ENCODE results near the gene TTC8. TPM values are rescaled to one million over a fixed set of nuclear protein-coding genes. Genes with fewer than 3 reads are reported as not detected.

Gene TTC8
- total and polyA plus RNA-seq, 4 donors = 7.3 to 11.7 (median 10.4) TPM

DNA sequence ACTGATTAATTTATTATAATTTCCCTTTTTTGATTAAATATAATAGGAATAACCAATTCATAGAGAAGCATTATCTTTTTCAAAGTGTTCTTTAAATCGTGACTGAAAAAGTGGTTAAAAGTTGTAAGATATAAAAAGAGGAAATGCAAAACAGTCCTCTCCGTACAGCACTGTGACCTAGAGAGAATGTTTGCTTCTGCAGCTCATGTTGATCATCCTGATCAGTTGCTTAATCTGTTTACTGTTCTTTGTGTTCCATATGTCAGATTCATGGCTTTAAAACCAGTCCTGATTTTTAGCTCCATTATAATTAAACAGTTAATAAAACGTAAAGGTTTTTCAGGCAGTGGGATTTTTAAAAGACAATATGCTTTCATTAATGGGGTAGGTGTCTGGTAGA lies 4.7 kb downstream of the TTC8 start (continued):
- TF ChIP-seq, protein P1, sequence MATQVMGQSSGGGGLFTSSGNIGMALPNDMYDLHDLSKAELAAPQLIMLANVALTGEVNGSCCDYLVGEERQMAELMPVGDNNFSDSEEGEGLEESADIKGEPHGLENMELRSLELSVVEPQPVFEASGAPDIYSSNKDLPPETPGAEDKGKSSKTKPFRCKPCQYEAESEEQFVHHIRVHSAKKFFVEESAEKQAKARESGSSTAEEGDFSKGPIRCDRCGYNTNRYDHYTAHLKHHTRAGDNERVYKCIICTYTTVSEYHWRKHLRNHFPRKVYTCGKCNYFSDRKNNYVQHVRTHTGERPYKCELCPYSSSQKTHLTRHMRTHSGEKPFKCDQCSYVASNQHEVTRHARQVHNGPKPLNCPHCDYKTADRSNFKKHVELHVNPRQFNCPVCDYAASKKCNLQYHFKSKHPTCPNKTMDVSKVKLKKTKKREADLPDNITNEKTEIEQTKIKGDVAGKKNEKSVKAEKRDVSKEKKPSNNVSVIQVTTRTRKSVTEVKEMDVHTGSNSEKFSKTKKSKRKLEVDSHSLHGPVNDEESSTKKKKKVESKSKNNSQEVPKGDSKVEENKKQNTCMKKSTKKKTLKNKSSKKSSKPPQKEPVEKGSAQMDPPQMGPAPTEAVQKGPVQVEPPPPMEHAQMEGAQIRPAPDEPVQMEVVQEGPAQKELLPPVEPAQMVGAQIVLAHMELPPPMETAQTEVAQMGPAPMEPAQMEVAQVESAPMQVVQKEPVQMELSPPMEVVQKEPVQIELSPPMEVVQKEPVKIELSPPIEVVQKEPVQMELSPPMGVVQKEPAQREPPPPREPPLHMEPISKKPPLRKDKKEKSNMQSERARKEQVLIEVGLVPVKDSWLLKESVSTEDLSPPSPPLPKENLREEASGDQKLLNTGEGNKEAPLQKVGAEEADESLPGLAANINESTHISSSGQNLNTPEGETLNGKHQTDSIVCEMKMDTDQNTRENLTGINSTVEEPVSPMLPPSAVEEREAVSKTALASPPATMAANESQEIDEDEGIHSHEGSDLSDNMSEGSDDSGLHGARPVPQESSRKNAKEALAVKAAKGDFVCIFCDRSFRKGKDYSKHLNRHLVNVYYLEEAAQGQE (IDR thresholded peaks at IDR 0.05) = no peak
- TF ChIP-seq ATF3 (IDR thresholded peaks at IDR 0.05) (no peak), NR2F2 (IDR thresholded peaks at IDR 0.05) (no peak), HNF4A (conservative IDR thresholded peaks at IDR 0.05) (peak; percentile 30 to 50)
- TF ChIP-seq, protein P2, sequence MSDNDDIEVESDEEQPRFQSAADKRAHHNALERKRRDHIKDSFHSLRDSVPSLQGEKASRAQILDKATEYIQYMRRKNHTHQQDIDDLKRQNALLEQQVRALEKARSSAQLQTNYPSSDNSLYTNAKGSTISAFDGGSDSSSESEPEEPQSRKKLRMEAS (IDR thresholded peaks at IDR 0.05) = peak; percentile 28

DNA sequence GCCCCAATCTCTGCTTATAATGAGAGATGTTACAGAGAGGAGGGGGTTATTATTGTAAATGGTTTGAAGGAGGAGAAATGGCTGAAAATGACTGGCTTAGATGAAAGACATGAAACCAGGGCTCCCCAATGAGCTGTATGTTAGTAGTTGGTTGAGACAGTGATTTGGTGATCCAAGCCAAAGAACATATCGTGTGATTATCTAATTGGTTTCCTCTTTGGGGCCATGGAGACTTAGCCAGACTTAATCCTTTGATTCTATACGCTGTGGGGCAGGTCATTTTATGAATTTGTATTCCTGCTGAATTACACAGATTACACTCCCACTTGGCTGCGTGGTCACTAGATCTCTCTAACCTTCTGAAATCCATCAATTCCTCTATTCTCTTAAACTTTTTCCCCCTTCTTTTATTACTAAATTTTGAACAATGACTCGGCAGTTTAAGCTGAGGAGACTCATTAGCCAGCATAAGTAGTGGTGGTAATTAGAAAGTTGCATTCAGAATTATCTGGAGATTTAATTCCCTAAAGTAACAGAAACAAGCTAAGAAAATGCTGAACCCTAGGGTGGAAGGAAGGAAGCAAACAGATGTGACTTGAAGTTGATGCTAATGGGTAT lies 5.3 kb downstream of the TTC8 start:
- no peaks in the 10 kb centered on the region for H3K27me3 ChIP-seq (ENCODE audit: control insufficient read depth in 4 of 4, insufficient read depth in 4 of 4, low read length in 3 of 4)
- H3K27ac ChIP-seq (ENCODE audit: low read depth in 1 of 2, low read length in 2 of 2) = peak overlapping the region; percentile 73 to 89
- DNase-seq (ENCODE audit: low spot score) = no peak
- H3K36me3 ChIP-seq (ENCODE audit: control insufficient read depth in 4 of 4, insufficient read depth in 3 of 4, low read depth in 1 of 4, low read length in 3 of 4) = no peaks in the 10 kb centered on the region
- H3K9ac ChIP-seq (ENCODE audit: low read depth in 1 of 2, low read length in 2 of 2) = peak overlapping the region in 1 of 2 donors; percentile 89
- TF ChIP-seq RAD21 (IDR thresholded peaks at IDR 0.05) (no peak), YY1 (IDR thresholded peaks at IDR 0.05) (peak; percentile 2)
- peak overlapping the region in 1 of 3 donors; percentile 12 for H3K4me3 ChIP-seq (ENCODE audit: low read depth in 1 of 3, low read length in 3 of 3)
- peaks cover 4 to 33% (median 27%) of the 10 kb centered on the region in 4 donors for H3K4me1 ChIP-seq (ENCODE audit: control insufficient read depth in 4 of 4, insufficient read depth in 4 of 4, low read length in 3 of 4)
- WGBS = 71% methylated on average over 4 of the region's 4 CpGs
- no peaks in the 10 kb centered on the region for H3K9me3 ChIP-seq (ENCODE audit: control insufficient read depth in 4 of 4, low read length in 3 of 4)

DNA sequence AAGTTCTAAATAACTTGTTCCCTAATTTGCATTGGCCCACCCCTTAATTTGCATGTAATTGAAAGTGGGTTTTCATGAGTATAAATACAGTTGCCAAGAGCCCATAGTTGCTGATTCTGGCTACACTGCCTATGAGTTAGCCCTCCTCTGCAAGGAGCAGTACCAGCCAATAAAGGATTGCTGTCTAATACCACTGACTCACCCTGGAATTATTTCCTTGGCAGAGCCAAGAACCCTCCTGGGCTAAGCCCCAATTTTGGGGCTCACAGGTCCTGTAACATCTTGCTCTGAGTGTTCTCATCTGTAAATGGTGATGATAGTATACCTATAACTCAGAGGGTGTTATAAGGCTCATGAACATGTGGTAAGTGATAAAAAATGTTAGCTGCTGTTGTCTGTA lies 6.8 kb downstream of the TTC8 start:
- H3K36me3 ChIP-seq (ENCODE audit: control insufficient read depth in 4 of 4, insufficient read depth in 3 of 4, low read depth in 1 of 4, low read length in 3 of 4) = no peaks in the 10 kb centered on the region
- no peak for DNase-seq (ENCODE audit: low spot score)
- H3K27me3 ChIP-seq (ENCODE audit: control insufficient read depth in 4 of 4, insufficient read depth in 4 of 4, low read length in 3 of 4) = no peaks in the 10 kb centered on the region
- H3K4me3 ChIP-seq (ENCODE audit: low read depth in 1 of 3, low read length in 3 of 3) = no peak overlapping the region
- no peak overlapping the region for H3K27ac ChIP-seq (ENCODE audit: low read depth in 1 of 2, low read length in 2 of 2)
- no peak for TF ChIP-seq ZBTB33 (IDR thresholded peaks at IDR 0.05)
- TF ChIP-seq ATF3 (IDR thresholded peaks at IDR 0.05) = no peak
- no peak for TF ChIP-seq SP1 (IDR thresholded peaks at IDR 0.05)
- no peak for TF ChIP-seq EGR1 (IDR thresholded peaks at IDR 0.05; ENCODE audit: low read depth in 2 of 2)
- no peak for TF ChIP-seq JUND (IDR thresholded peaks at IDR 0.05)
- TF ChIP-seq NR2F2 (IDR thresholded peaks at IDR 0.05) = no peak
- no peak for TF ChIP-seq RXRA (IDR thresholded peaks at IDR 0.05)
- TF ChIP-seq YY1 (IDR thresholded peaks at IDR 0.05) = no peak
- no peak for TF ChIP-seq RAD21 (IDR thresholded peaks at IDR 0.05)
- TF ChIP-seq CTCF (IDR thresholded peaks at IDR 0.05; ENCODE audit: low read depth, low read length, missing input control) = no peak
- TF ChIP-seq FOXA1 (IDR thresholded peaks at IDR 0.05) = no peak
- TF ChIP-seq FOXA2 (IDR thresholded peaks at IDR 0.05) = no peak
- H3K9ac ChIP-seq (ENCODE audit: low read depth in 1 of 2, low read length in 2 of 2) = no peak overlapping the region
- peaks cover 4 to 30% (median 24%) of the 10 kb centered on the region in 4 donors for H3K4me1 ChIP-seq (ENCODE audit: control insufficient read depth in 4 of 4, insufficient read depth in 4 of 4, low read length in 3 of 4)
- H3K9me3 ChIP-seq (ENCODE audit: control insufficient read depth in 4 of 4, low read length in 3 of 4) = no peaks in the 10 kb centered on the region

Data from liver (tissue), 9 donors.